Prostate gland (tissue), 2 donors: ENCODE measurements around the gene AUTS2.

Experiments
- CTCF ChIP-seq, 4 experiments: fragments of 200-600 bp in 2 of 4; fragments of 450-650 bp in 2 of 4; sonication (generic) in 2 of 4; IDR thresholded peaks; 1 replicate in 3 of 4; 2 replicates in 1 of 4; pipeline ENCODE4 v1.5.1; 2016 to 2019; ENCODE audit warnings: antibody characterized with exemption in 4 of 4, mild to moderate bottlenecking in 2 of 4, moderate library complexity in 2 of 4
- POLR2AphosphoS5 ChIP-seq: sonication (generic); formaldehyde crosslinking; IDR thresholded peaks from one replicate; pipeline ENCODE4 v1.6.1; 2017; ENCODE audit warnings: antibody characterized with exemption

GRCh38 chr7:70556761-70557160, 958.5 kb downstream of the AUTS2 start:
- no peak for TF ChIP-seq POLR2AphosphoS5
- no peak for TF ChIP-seq CTCF (IDR thresholded peaks at IDR 0.05)
